ENCODE data around the gene JAKMIP2. TPM values are rescaled to one million over a fixed set of nuclear protein-coding genes. Genes with fewer than 3 reads are reported as not detected.

JAKMIP2 gene
- total RNA-seq, 1 experiment from 2014 or later: 6.4 TPM

GRCh38 chr5:147643142-147643541, 139.4 kb downstream of the JAKMIP2 start:
- no peak overlapping the region for H3K9ac ChIP-seq (ENCODE audit: extremely low read depth, insufficient read length, low read length)
- H2BK120ac ChIP-seq (ENCODE audit: low read depth, low read length, poor library complexity, severe bottlenecking): no peak overlapping the region
- H3K79me2 ChIP-seq (ENCODE audit: insufficient read depth, low read length): no peaks in the 10 kb centered on the region
- no peak overlapping the region for H3K56ac ChIP-seq (ENCODE audit: insufficient read length, low read depth, low read length)
- H3K18ac ChIP-seq (ENCODE audit: insufficient read length, low read depth, low read length): no peak overlapping the region
- no peaks in the 10 kb centered on the region for H4K20me1 ChIP-seq (ENCODE audit: control insufficient read depth, insufficient read depth, insufficient read length)
- peaks cover 16 to 57% (median 48%) of the 10 kb centered on the region in 3 experiments; a peak in 6 of 7 replicates for H3K36me3 Mint-ChIP-seq (ENCODE audit: insufficient read depth in 1 of 3, low read depth in 3 of 3)
- H3K9me3 Mint-ChIP-seq: no peaks in the 10 kb centered on the region
- no peak for TF ChIP-seq CTCF (conservative IDR thresholded peaks at IDR 0.05)
- H3K27me3 ChIP-seq (ENCODE audit: insufficient read depth, low read length): no peaks in the 10 kb centered on the region
- H3K23ac ChIP-seq (ENCODE audit: insufficient read length, low read depth, low read length): no peak overlapping the region
- no peak overlapping the region for H2BK12ac ChIP-seq (ENCODE audit: insufficient read length, low read depth, low read length)
- no peak overlapping the region for H3T11ph ChIP-seq (ENCODE audit: low read length)
- no peak overlapping the region for H3K4me2 ChIP-seq (ENCODE audit: insufficient read depth, insufficient read length, low read length)
- no peaks in the 10 kb centered on the region for H3K23me2 ChIP-seq (ENCODE audit: insufficient read length, low read depth, low read length, poor library complexity, severe bottlenecking)
- H3K4me3 Mint-ChIP-seq: no peak overlapping the region
- no CpG with 5 or more reads among the region's 1 CpG for WGBS (ENCODE audit: extremely low coverage, insufficient read length, low lambda C conversion rate)
- no peak overlapping the region for H4K8ac ChIP-seq (replicated peaks; ENCODE audit: insufficient read length, low read depth, low read length)
- no peak for DNase-seq
- no peak overlapping the region for H3K27ac Mint-ChIP-seq
- no peak overlapping the region for H3K4ac ChIP-seq (ENCODE audit: low read depth, low read length)
- H4K91ac ChIP-seq (ENCODE audit: insufficient read length, low read depth, low read length): no peak overlapping the region
- H3K27me3 Mint-ChIP-seq (ENCODE audit: low read depth): no peaks in the 10 kb centered on the region
- H3K9me3 ChIP-seq (ENCODE audit: control insufficient read depth, low read depth, low read length): no peaks in the 10 kb centered on the region
- no peaks in the 10 kb centered on the region for H3K4me1 ChIP-seq (ENCODE audit: insufficient read depth, low read length)
- no peak overlapping the region for H2AFZ ChIP-seq (ENCODE audit: low read length)
- no peak overlapping the region for H3K14ac ChIP-seq (ENCODE audit: insufficient read depth, low read length)
- H3K4me1 Mint-ChIP-seq: peaks cover 0 to 2% of the 10 kb centered on the region in 2 experiments; a peak in 2 of 4 replicates
- no peak overlapping the region for H2BK15ac ChIP-seq (ENCODE audit: low read depth, low read length)
- no peak overlapping the region for H2AK5ac ChIP-seq (ENCODE audit: insufficient read length, low read length)
- no peak overlapping the region for H4K5ac ChIP-seq (ENCODE audit: insufficient read length, low read depth, low read length)
- H3K79me1 ChIP-seq (ENCODE audit: insufficient read depth, low read depth, low read length, poor library complexity, severe bottlenecking): no peaks in the 10 kb centered on the region
- no peak overlapping the region for H2BK5ac ChIP-seq (ENCODE audit: insufficient read length, low read length)
- no peak overlapping the region for H2BK20ac ChIP-seq (ENCODE audit: low read depth, low read length, poor library complexity, severe bottlenecking)
- no peak overlapping the region for H3K27ac ChIP-seq (ENCODE audit: insufficient read length, low read depth, low read length)
